Measurements from ENCODE around the gene COPZ1.

- TF ChIP-seq, protein P1, sequence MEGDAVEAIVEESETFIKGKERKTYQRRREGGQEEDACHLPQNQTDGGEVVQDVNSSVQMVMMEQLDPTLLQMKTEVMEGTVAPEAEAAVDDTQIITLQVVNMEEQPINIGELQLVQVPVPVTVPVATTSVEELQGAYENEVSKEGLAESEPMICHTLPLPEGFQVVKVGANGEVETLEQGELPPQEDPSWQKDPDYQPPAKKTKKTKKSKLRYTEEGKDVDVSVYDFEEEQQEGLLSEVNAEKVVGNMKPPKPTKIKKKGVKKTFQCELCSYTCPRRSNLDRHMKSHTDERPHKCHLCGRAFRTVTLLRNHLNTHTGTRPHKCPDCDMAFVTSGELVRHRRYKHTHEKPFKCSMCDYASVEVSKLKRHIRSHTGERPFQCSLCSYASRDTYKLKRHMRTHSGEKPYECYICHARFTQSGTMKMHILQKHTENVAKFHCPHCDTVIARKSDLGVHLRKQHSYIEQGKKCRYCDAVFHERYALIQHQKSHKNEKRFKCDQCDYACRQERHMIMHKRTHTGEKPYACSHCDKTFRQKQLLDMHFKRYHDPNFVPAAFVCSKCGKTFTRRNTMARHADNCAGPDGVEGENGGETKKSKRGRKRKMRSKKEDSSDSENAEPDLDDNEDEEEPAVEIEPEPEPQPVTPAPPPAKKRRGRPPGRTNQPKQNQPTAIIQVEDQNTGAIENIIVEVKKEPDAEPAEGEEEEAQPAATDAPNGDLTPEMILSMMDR (IDR thresholded peaks at IDR 0.05 in 4 of 5, conservative IDR thresholded peaks at IDR 0.05 in 1 of 5): no peak
- no peak for TF ChIP-seq POLR2A (IDR thresholded peaks at IDR 0.05)
These were observed 48.6 kb upstream of the COPZ1 start for GRCh38 chr12:54276368-54276767.

Data from gastrocnemius medialis (tissue), 4 donors.